NT2/D1 (cell line): ENCODE measurements around the gene SIDT1.

Experiments used
- DNase-seq: peaks from one replicate; pipeline ENCODE4 v3.0.0-alpha.2; 2011; ENCODE audit warnings: low read depth, low spot score
- H3K27me3 ChIP-seq: 2 replicates; pipeline ENCODE4 v1.6.0; 2011; ENCODE audit warnings: mild to moderate bottlenecking; ENCODE audit not compliant: insufficient read length, insufficient read depth
- H3K36me3 ChIP-seq: 2 replicates; pipeline ENCODE4 v1.6.1; 2011; ENCODE audit warnings: mild to moderate bottlenecking, low read length, mixed read lengths; ENCODE audit not compliant: insufficient read depth, insufficient read length
- H3K4me1 ChIP-seq: 2 replicates; pipeline ENCODE4 v1.5.1; 2011; ENCODE audit not compliant: insufficient read depth, insufficient read length
- H3K4me3 ChIP-seq: 2 replicates; pipeline ENCODE4 v1.5.1; 2011; ENCODE audit warnings: low read depth; ENCODE audit not compliant: insufficient read length
- H3K9ac ChIP-seq: 2 replicates; pipeline ENCODE4 v1.6.0; 2011; ENCODE audit warnings: low read depth; ENCODE audit not compliant: insufficient read length
- H3K9me3 ChIP-seq: 2 replicates; pipeline ENCODE4 v1.5.1; 2011; ENCODE audit warnings: mild to moderate bottlenecking, low read length; ENCODE audit not compliant: insufficient read depth
- SUZ12 ChIP-seq: IDR thresholded peaks from 2 replicates; pipeline ENCODE4 v1.6.1; 2011; ENCODE audit not compliant: insufficient read length, insufficient read depth; ENCODE audit errors: extremely low read depth
- YY1 ChIP-seq: IDR thresholded peaks from 2 replicates; pipeline ENCODE4 v1.6.1; 2011; ENCODE audit not compliant: insufficient read length, insufficient read depth
- ZNF274 ChIP-seq: IDR thresholded peaks from 2 replicates; pipeline ENCODE4 v1.6.1; 2011; ENCODE audit warnings: mild to moderate bottlenecking, low read depth, low read length

SIDT1 gene

GRCh38 chr3:113590983-113591382 is 58.6 kb downstream of the SIDT1 start:
- H3K4me3 ChIP-seq, result no peak overlapping the region
- no peaks in the 10 kb centered on the region for H3K4me1 ChIP-seq
- DNase-seq, result no peak
- TF ChIP-seq YY1 (no peak), SUZ12 (no peak), ZNF274 (no peak)
- no peaks in the 10 kb centered on the region for H3K9me3 ChIP-seq
- H3K9ac ChIP-seq, result no peak overlapping the region
- H3K36me3 ChIP-seq, result no peaks in the 10 kb centered on the region
- H3K27me3 ChIP-seq, result no peaks in the 10 kb centered on the region

- Histone ChIP-seq H3K4me3 (no peak overlapping the region), H3K9me3 (no peaks in the 10 kb centered on the region), H3K36me3 (no peaks in the 10 kb centered on the region), H3K27me3 (no peaks in the 10 kb centered on the region), H3K9ac (no peak overlapping the region), H3K4me1 (no peaks in the 10 kb centered on the region)
- no peak for DNase-seq
- no peak for TF ChIP-seq YY1
- no peak for TF ChIP-seq SUZ12
- TF ChIP-seq ZNF274, result no peak
Observed at GRCh38 chr3:113594066-113594465, 61.7 kb downstream of the SIDT1 start.

- H3K36me3 ChIP-seq, result no peaks in the 10 kb centered on the region
- H3K27me3 ChIP-seq, result no peaks in the 10 kb centered on the region
- H3K9me3 ChIP-seq, result no peaks in the 10 kb centered on the region
- no peak overlapping the region for H3K4me3 ChIP-seq
- H3K9ac ChIP-seq, result no peak overlapping the region
- TF ChIP-seq ZNF274, result no peak
- TF ChIP-seq YY1, result no peak
- TF ChIP-seq SUZ12, result no peak
- no peak for DNase-seq
- H3K4me1 ChIP-seq, result no peaks in the 10 kb centered on the region
Observed at GRCh38 chr3:113597596-113598354, 65.4 kb downstream of the SIDT1 start.

- no peak for DNase-seq
Observed at GRCh38 chr3:113600418-113601182, 68.2 kb downstream of the SIDT1 start.

GRCh38 chr3:113601240-113601639 is 68.9 kb downstream of the SIDT1 start:
- no peaks in the 10 kb centered on the region for H3K4me1 ChIP-seq
- no peaks in the 10 kb centered on the region for H3K27me3 ChIP-seq
- no peak overlapping the region for H3K9ac ChIP-seq
- no peak overlapping the region for H3K4me3 ChIP-seq
- DNase-seq, result no peak
- TF ChIP-seq ZNF274, result no peak
- TF ChIP-seq YY1, result no peak
- no peak for TF ChIP-seq SUZ12
- H3K9me3 ChIP-seq, result no peaks in the 10 kb centered on the region
- H3K36me3 ChIP-seq, result no peaks in the 10 kb centered on the region

More at GRCh38 chr3:113600418-113601182, 68.2 kb downstream of the SIDT1 start:
- no peak overlapping the region for H3K9ac ChIP-seq
- no peaks in the 10 kb centered on the region for H3K27me3 ChIP-seq
- no peaks in the 10 kb centered on the region for H3K36me3 ChIP-seq
- H3K9me3 ChIP-seq, result no peaks in the 10 kb centered on the region
- H3K4me1 ChIP-seq, result no peaks in the 10 kb centered on the region
- H3K4me3 ChIP-seq, result no peak overlapping the region
- TF ChIP-seq SUZ12 (no peak), YY1 (no peak), ZNF274 (no peak)

- TF ChIP-seq ZNF274 (no peak), YY1 (no peak), SUZ12 (no peak)
- H3K9ac ChIP-seq, result no peak overlapping the region
- no peaks in the 10 kb centered on the region for H3K36me3 ChIP-seq
- H3K4me3 ChIP-seq, result no peak overlapping the region
- H3K27me3 ChIP-seq, result no peaks in the 10 kb centered on the region
- H3K9me3 ChIP-seq, result no peaks in the 10 kb centered on the region
- peaks cover 5% of the 10 kb centered on the region for H3K4me1 ChIP-seq
- no peak for DNase-seq
Observed at GRCh38 chr3:113602256-113602655, 69.9 kb downstream of the SIDT1 start.

- H3K9me3 ChIP-seq, result no peaks in the 10 kb centered on the region
- H3K4me1 ChIP-seq, result peaks cover 8% of the 10 kb centered on the region
- no peak overlapping the region for H3K4me3 ChIP-seq
- no peaks in the 10 kb centered on the region for H3K27me3 ChIP-seq
- no peak for DNase-seq
- H3K36me3 ChIP-seq, result no peaks in the 10 kb centered on the region
- no peak overlapping the region for H3K9ac ChIP-seq
- no peak for TF ChIP-seq YY1
- TF ChIP-seq ZNF274, result no peak
- TF ChIP-seq SUZ12, result no peak
Observed at GRCh38 chr3:113602836-113603235, 70.5 kb downstream of the SIDT1 start.
